ENCODE measurements around the gene PPARA. TPM values are rescaled to one million over a fixed set of nuclear protein-coding genes. Genes with fewer than 3 reads are reported as not detected.
"Not testable (repeated sequence)": the region's sequence is repeated elsewhere in the genome, so short reads cannot be mapped to it uniquely, and the experiment has no call there.

PPARA gene
- total RNA-seq, 1 donor from 2014 or later = 1.8 TPM

DNA sequence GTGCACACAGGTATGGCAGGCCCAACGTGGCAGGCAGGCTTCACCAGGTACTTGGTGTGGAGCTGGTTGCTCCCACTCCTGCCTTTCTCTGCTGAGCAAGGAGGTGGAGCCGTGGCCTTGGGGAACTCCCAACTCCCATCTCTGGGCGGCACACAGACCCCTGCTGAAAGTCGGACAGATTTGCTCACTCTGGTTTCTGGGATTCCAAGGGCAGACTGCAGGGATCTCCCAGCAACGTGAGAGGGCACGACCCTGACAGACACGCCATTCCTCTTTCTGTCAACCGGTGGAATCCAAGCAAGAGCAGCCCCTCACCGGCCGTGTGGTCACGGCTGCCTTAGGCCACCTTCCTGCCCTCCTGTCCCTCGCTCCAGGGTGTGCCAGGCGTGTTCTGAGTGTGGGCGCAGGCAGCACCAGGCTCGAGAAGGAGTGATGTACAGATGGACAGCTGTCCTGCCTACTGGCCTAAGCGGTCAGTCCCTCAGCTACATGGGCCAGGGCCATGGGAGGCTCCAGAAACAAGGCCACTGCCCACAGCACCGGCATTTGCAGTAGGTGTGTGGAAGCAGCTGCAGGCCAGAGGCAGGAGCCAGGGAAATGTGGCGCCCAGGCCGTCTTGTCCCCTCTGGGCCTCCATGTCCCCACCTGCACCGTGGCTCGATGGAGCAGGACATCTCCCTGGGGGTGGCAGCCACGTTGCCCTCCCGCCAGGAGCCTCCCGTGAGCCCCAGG, 13.7 kb upstream of the PPARA start:
- peaks cover 8% of the 10 kb centered on the region for H3K27me3 Mint-ChIP-seq (ENCODE audit: unreplicated experiment)
- H3K27ac Mint-ChIP-seq (ENCODE audit: unreplicated experiment) = no peak overlapping the region
- no peaks in the 10 kb centered on the region for H3K4me1 Mint-ChIP-seq (ENCODE audit: low read depth, unreplicated experiment)
- no peaks in the 10 kb centered on the region for H3K36me3 Mint-ChIP-seq (ENCODE audit: unreplicated experiment)
- H3K4me3 Mint-ChIP-seq (ENCODE audit: unreplicated experiment) = no peak overlapping the region
- peaks cover under 1% of the 10 kb centered on the region for H3K9me3 Mint-ChIP-seq (ENCODE audit: unreplicated experiment)
- peak; percentile 18 for DNase-seq
- TF ChIP-seq, protein P1, sequence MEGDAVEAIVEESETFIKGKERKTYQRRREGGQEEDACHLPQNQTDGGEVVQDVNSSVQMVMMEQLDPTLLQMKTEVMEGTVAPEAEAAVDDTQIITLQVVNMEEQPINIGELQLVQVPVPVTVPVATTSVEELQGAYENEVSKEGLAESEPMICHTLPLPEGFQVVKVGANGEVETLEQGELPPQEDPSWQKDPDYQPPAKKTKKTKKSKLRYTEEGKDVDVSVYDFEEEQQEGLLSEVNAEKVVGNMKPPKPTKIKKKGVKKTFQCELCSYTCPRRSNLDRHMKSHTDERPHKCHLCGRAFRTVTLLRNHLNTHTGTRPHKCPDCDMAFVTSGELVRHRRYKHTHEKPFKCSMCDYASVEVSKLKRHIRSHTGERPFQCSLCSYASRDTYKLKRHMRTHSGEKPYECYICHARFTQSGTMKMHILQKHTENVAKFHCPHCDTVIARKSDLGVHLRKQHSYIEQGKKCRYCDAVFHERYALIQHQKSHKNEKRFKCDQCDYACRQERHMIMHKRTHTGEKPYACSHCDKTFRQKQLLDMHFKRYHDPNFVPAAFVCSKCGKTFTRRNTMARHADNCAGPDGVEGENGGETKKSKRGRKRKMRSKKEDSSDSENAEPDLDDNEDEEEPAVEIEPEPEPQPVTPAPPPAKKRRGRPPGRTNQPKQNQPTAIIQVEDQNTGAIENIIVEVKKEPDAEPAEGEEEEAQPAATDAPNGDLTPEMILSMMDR (IDR thresholded peaks at IDR 0.05; ENCODE audit: partially characterized antibody, unreplicated experiment) = no peak

DNA sequence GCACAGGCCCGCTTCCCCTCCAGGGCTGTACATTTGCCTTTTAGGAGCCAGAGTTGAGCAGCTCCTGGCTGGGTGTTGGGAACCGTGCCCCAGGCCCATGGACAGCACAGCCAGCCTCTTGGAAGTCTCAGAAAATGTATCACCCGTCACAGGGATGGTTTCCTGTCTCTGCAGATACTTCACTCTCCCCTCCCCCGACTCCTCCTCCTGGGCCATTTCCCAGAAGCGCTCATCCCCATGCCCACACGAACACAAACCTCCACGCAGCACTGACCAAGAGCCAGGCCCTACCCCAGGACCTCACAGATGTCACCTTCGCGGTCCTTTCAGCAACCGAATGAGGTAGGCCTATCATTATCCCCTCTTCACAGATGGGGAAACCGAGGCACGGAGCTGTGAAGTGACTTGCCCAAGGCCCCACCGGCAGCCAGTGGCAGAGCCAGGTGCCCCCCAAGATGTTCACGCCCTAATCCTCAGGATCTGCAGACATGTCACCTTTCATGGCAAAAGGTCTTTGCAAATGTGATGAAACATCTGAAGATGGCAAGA, 13.0 kb upstream of the PPARA start:
- Mint-ChIP-seq H3K4me1 (ENCODE audit: low read depth, unreplicated experiment) (no peaks in the 10 kb centered on the region), H3K27ac (ENCODE audit: unreplicated experiment) (no peak overlapping the region), H3K36me3 (ENCODE audit: unreplicated experiment) (no peaks in the 10 kb centered on the region), H3K27me3 (ENCODE audit: unreplicated experiment) (peaks cover 9% of the 10 kb centered on the region), H3K9me3 (ENCODE audit: unreplicated experiment) (peaks cover 2% of the 10 kb centered on the region), H3K4me3 (ENCODE audit: unreplicated experiment) (no peak overlapping the region)
- TF ChIP-seq, protein P1 (IDR thresholded peaks at IDR 0.05; ENCODE audit: partially characterized antibody, unreplicated experiment) = no peak
- no peak for DNase-seq

DNA sequence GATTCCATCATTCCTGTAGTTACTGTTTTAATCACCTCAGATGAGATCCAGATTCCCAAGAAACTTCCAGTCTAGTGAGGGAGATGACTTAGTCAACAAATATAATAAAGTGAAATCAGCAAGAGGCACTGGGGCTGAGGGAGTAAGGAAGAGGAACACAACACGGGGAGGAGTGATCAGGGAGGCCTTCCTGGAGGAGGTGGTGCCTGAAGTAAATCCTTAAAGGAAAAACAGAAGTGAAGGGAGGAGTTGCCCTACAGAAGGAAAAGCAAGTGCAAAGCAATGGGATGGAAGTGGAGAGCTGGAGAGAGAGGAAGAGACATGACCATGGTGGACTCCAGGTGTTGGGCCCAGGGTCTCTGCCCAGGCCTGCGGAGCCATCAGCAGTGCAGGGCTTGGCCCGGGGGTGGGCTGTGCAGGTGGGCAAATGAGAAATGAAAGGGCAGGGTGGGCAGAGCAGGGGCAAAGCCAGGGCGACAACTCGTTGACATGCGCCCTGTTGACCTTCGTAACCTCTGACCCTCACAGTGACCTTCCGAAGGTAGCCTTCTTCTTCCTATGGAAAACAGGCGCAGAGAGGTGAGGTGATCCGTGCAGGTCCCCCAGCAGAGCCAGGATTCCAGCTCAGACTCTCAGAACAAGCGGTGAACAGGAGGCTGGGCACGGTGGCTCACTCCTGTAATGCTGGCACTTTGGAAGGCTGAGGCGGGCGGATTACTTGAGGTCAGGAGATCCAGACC, 12.1 kb upstream of the PPARA start:
- H3K36me3 Mint-ChIP-seq (ENCODE audit: unreplicated experiment) = no peaks in the 10 kb centered on the region
- H3K4me1 Mint-ChIP-seq (ENCODE audit: low read depth, unreplicated experiment) = no peaks in the 10 kb centered on the region
- no peak overlapping the region for H3K27ac Mint-ChIP-seq (ENCODE audit: unreplicated experiment)
- no peak for DNase-seq
- TF ChIP-seq, protein P1 (IDR thresholded peaks at IDR 0.05; ENCODE audit: partially characterized antibody, unreplicated experiment) = no peak
- H3K27me3 Mint-ChIP-seq (ENCODE audit: unreplicated experiment) = peaks cover 9% of the 10 kb centered on the region
- H3K4me3 Mint-ChIP-seq (ENCODE audit: unreplicated experiment) = no peak overlapping the region
- H3K9me3 Mint-ChIP-seq (ENCODE audit: unreplicated experiment) = peaks cover 2% of the 10 kb centered on the region

DNA sequence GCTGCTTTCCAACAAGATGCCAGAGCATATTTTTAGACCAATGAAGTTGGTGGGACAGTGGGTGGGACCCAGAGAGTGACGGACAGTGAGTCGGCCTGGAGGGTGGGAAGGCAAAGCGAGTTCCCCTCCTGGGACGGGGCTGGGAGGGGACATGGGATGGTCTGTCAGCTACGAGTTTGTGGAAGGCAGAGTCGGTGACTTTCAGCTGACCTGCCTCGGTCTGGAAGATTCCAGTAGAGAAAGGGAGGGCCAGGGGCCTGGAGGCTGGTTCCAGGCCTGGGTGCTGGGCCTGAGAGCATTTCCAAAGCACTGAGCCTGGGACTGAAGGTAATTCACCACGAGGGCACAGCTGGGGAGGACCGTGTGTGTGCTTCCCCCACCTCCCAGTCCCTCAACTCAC, 10.9 kb upstream of the PPARA start:
- not testable (repeated sequence) for DNase-seq; H3K27me3 Mint-ChIP-seq (ENCODE audit: unreplicated experiment); H3K27ac Mint-ChIP-seq (ENCODE audit: unreplicated experiment); H3K4me3 Mint-ChIP-seq (ENCODE audit: unreplicated experiment); H3K9me3 Mint-ChIP-seq (ENCODE audit: unreplicated experiment); H3K36me3 Mint-ChIP-seq (ENCODE audit: unreplicated experiment); H3K4me1 Mint-ChIP-seq (ENCODE audit: low read depth, unreplicated experiment)

DNA sequence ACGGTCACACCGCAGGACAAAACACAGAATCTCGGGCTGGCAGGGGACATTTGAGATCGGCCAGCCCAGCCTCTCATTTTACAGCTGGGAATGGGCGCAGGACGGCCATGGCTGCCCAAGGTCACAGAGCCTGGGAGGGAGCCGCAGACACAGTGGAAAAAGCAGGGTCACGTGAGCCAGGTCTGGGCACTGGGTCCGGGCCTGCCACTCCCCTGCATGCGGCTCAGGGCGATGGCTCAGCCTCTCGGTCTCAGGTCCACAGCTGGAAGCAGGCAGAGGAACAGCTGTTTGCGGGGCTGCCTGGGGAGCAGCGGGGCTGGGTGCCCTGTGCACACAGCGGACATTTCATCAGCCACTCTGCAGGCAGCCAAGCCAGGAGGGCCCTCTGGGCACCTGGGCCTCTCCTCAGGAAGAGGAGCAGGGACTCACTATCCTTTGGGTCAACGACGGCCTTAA, 10.4 kb upstream of the PPARA start:
- Mint-ChIP-seq H3K4me3 (ENCODE audit: unreplicated experiment) (no peak overlapping the region), H3K36me3 (ENCODE audit: unreplicated experiment) (no peaks in the 10 kb centered on the region), H3K4me1 (ENCODE audit: low read depth, unreplicated experiment) (no peaks in the 10 kb centered on the region), H3K27me3 (ENCODE audit: unreplicated experiment) (peaks cover 10% of the 10 kb centered on the region), H3K27ac (ENCODE audit: unreplicated experiment) (no peak overlapping the region), H3K9me3 (ENCODE audit: unreplicated experiment) (peaks cover 2% of the 10 kb centered on the region)
- TF ChIP-seq, protein P1 (IDR thresholded peaks at IDR 0.05; ENCODE audit: partially characterized antibody, unreplicated experiment) = no peak
- peak; percentile 13 for DNase-seq
